ENCODE results near the gene PAIP2B. TPM values are rescaled to one million over a fixed set of nuclear protein-coding genes. Genes with fewer than 3 reads are reported as not detected.
A peak's percentile ranks its signal among the peaks of the same experiment; 100 is the strongest.

PAIP2B gene
- total RNA-seq, 4 donors from 2014 or later: 1.2 to 7.0 (median 3.6) TPM

GRCh38 chr2:71226096-71226964 is 573 bp downstream of the PAIP2B start:
- no peaks in the 10 kb centered on the region for H3K36me3 ChIP-seq
- in situ Hi-C loops (cut with MboI; ENCODE audit: low pct_ligation_motif_present in 1 of 4, low pct_unique_long_range_greater_than_20kb in 1 of 4, low sequenced_read_pairs in 3 of 4): no loop called here
- H3K9me3 ChIP-seq: no peaks in the 10 kb centered on the region
- TF ChIP-seq POLR2AphosphoS5 (IDR thresholded peaks at IDR 0.05) (no peak), EP300 (IDR thresholded peaks at IDR 0.05; ENCODE audit: low read depth) (no peak), POLR2A (IDR thresholded peaks at IDR 0.05) (no peak), CTCF (IDR thresholded peaks at IDR 0.05) (peak in 1 of 5 experiments; percentile 21)
- peaks cover 3 to 17% (median 12%) of the 10 kb centered on the region in 4 donors for H3K4me1 ChIP-seq
- peak; percentile 70 for DNase-seq
- no peaks in the 10 kb centered on the region for H3K27me3 ChIP-seq
- peak overlapping the region; percentile 72 to 89 (median 86) for H3K4me3 ChIP-seq
- WGBS, 2 donors (ENCODE audit: low coverage in 1 of 2): 2 to 4% methylated on average over 6 to 51 of the region's 52 CpGs
- peak overlapping the region; percentile 90 to 94 (median 92) for H3K27ac ChIP-seq
- intact Hi-C loops (cut with DNase I; ENCODE audit: low total_unique reads): no loop called here

DNA sequence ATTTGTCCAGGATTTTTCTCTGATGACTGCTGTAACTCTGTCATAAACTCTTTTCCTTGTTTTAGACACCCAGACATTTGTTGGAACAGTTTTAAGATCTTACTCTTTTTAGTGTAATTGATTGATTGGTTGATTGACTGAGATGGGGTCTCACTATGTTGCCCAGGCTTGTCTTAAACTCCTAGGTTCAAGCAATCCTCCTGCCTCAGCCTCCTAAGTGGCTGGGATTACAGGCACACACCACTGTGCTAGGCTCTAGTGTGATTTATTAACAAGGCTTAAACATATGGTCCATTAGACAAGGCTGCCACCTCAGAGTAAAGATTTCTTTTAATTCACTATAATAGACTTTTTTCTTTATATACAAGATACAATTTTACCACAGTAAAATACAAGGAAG is 2.0 kb downstream of the PAIP2B start:
- H3K36me3 ChIP-seq: no peaks in the 10 kb centered on the region
- intact Hi-C loops (cut with DNase I; ENCODE audit: low total_unique reads) (no loop called here), in situ Hi-C loops (cut with MboI; ENCODE audit: low pct_ligation_motif_present in 1 of 4, low pct_unique_long_range_greater_than_20kb in 1 of 4, low sequenced_read_pairs in 3 of 4) (no loop called here)
- H3K4me3 ChIP-seq: no peak overlapping the region
- no peaks in the 10 kb centered on the region for H3K9me3 ChIP-seq
- DNase-seq: no peak
- H3K4me1 ChIP-seq: peaks cover 3 to 17% (median 12%) of the 10 kb centered on the region in 4 donors
- no peak overlapping the region for H3K27ac ChIP-seq
- TF ChIP-seq CTCF (IDR thresholded peaks at IDR 0.05): no peak
- no peak for TF ChIP-seq EP300 (IDR thresholded peaks at IDR 0.05; ENCODE audit: low read depth)
- TF ChIP-seq POLR2AphosphoS5 (IDR thresholded peaks at IDR 0.05): no peak
- no peak for TF ChIP-seq POLR2A (IDR thresholded peaks at IDR 0.05)
- H3K27me3 ChIP-seq: no peaks in the 10 kb centered on the region

GRCh38 chr2:71224457-71224856 is 2.4 kb downstream of the PAIP2B start:
- H3K4me1 ChIP-seq: peaks cover 3 to 17% (median 12%) of the 10 kb centered on the region in 4 donors
- TF ChIP-seq POLR2AphosphoS5 (IDR thresholded peaks at IDR 0.05) (no peak), EP300 (IDR thresholded peaks at IDR 0.05; ENCODE audit: low read depth) (no peak), CTCF (IDR thresholded peaks at IDR 0.05) (no peak), POLR2A (IDR thresholded peaks at IDR 0.05) (no peak)
- H3K27me3 ChIP-seq: no peaks in the 10 kb centered on the region
- in situ Hi-C loops (cut with MboI; ENCODE audit: low pct_ligation_motif_present in 1 of 4, low pct_unique_long_range_greater_than_20kb in 1 of 4, low sequenced_read_pairs in 3 of 4): no loop called here
- H3K4me3 ChIP-seq: no peak overlapping the region
- no peaks in the 10 kb centered on the region for H3K9me3 ChIP-seq
- no peak overlapping the region for H3K27ac ChIP-seq
- WGBS, 2 donors (ENCODE audit: low coverage in 1 of 2): 59 to 88% methylated on average over 1 of the region's 1 CpG
- intact Hi-C loops (cut with DNase I; ENCODE audit: low total_unique reads): no loop called here
- no peaks in the 10 kb centered on the region for H3K36me3 ChIP-seq
- DNase-seq: no peak

DNA sequence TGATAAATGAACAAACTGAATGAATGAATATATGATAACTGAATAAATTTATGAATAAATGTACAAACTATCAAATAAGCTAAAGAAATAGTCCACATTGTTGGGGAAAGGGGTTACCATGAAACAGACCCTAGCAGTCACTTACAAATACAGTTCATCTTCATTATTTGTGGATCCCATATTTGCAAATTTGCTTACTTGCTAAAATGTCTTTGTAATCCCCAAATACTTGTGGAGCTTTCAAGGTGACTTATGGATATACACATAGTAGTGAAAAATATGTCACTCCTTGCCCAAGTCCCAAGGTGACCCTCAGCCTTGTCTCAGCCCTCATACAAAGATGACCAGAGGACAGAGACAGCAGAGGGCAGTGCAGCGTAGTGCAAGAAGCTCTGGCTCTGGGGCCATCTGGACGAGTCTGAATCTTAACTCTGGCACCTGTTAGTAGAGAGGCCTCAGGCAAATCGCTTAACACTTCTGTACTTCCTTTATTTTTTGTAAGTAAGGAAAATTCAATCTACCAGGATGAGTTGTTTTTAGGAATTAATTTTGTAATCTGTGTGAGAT is 3.1 kb downstream of the PAIP2B start:
- no peak overlapping the region for H3K4me3 ChIP-seq
- no peak for TF ChIP-seq POLR2AphosphoS5 (IDR thresholded peaks at IDR 0.05)
- peak; percentile 26 to 36 (median 29) for TF ChIP-seq CTCF (IDR thresholded peaks at IDR 0.05)
- intact Hi-C loops (cut with DNase I; ENCODE audit: low total_unique reads): no loop called here

More for the DNA sequence above, 3.1 kb downstream of the PAIP2B start:
- 13% methylated on average over 3 of the region's 3 CpGs for WGBS, 2 donors (ENCODE audit: low coverage in 1 of 2)
- Histone ChIP-seq H3K9me3 (no peaks in the 10 kb centered on the region), H3K36me3 (no peaks in the 10 kb centered on the region), H3K27me3 (no peaks in the 10 kb centered on the region), H3K4me1 (peaks cover 3 to 17% (median 12%) of the 10 kb centered on the region in 4 donors), H3K27ac (no peak overlapping the region)
- in situ Hi-C loops (cut with MboI; ENCODE audit: low pct_ligation_motif_present in 1 of 4, low pct_unique_long_range_greater_than_20kb in 1 of 4, low sequenced_read_pairs in 3 of 4): no loop called here
- peak; percentile 64 for DNase-seq
